BLaER1 treated with 17β-estradiol and CSF1 and Interleukin-3, amounts not matched to agents 10 nM and 100 nM (cell line): ENCODE data around the gene ZMIZ1.

ENCODE experiments used
- H3K27ac ChIP-seq, 11 experiments: shearing (Covaris generic); formaldehyde crosslinking; 2 replicates each; pipeline ENCODE4 v1.8.1; 2022
- H3K27me3 ChIP-seq, 11 experiments: shearing (Covaris generic); formaldehyde crosslinking; 2 replicates each; pipeline ENCODE4 v1.8.1; 2022
- H3K36me3 ChIP-seq, 11 experiments: shearing (Covaris generic); formaldehyde crosslinking; 2 replicates each; pipeline ENCODE4 v1.8.1; 2022
- H3K4me1 ChIP-seq, 10 experiments: shearing (Covaris generic); formaldehyde crosslinking; 2 replicates each; pipeline ENCODE4 v1.8.1; 2022
- H3K4me2 ChIP-seq, 11 experiments: shearing (Covaris generic); formaldehyde crosslinking; 2 replicates each; pipeline ENCODE4 v1.8.1; 2022
- H3K4me3 ChIP-seq, 10 experiments: shearing (Covaris generic); formaldehyde crosslinking; 2 replicates each; pipeline ENCODE4 v1.8.1; 2022
- H3K9ac ChIP-seq, 11 experiments: shearing (Covaris generic); formaldehyde crosslinking; 2 replicates each; pipeline ENCODE4 v1.8.1; 2022
- H3K9me3 ChIP-seq, 11 experiments: shearing (Covaris generic); formaldehyde crosslinking; replicated peaks in 1 of 11; 2 replicates each; pipeline ENCODE4 v1.8.1; 2022
- H4K20me1 ChIP-seq, 11 experiments: shearing (Covaris generic); formaldehyde crosslinking; 2 replicates each; pipeline ENCODE4 v1.8.1; 2022
- Cebpa-rat ChIP-seq, 11 experiments: shearing (Covaris generic); IDR thresholded peaks; 2 replicates each; pipeline ENCODE4 v1.8.1; 2022

Gene ZMIZ1

DNA sequence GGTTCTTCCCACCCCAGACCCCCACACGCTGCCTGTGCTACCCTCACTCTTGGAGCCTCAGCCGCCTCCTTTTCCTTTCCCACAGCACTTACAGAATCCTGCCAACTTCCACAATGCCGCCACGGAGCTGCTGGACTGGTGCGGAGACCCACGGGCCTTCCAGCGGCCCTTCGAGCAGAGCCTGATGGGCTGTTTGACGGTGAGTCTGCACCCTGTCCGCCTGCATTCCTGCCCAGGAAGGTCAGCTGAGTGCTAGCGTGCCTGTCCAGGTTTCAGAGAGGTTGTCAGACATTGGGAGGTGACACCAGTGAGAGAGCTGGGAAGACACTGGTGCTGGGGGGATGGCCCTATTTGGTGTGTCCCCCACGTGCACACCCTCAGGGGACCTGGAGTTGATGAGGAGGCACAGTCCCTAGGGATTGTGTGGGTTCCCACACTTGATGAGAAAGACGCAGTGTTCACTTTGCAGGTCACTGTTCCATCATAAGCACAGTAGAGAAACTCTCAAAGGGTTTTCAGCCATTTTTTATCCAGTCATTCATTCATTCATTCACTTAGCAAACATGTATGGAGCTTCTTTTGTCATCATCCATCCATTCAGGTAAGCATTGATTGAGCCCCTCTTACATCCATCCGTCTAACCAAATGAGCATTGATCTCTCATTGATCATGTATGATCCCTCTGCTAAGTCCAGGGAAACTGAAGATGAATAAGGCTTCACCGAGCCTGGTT, 139.7 kb downstream of the ZMIZ1 start:
- Histone ChIP-seq H3K4me3 (no peak overlapping the region), H3K36me3 (peaks cover 84 to 98% (median 95%) of the 10 kb centered on the region in 11 experiments), H4K20me1 (peaks cover 79 to 98% (median 92%) of the 10 kb centered on the region in 11 experiments)

GRCh38 chr10:79209340-79209739, 140.6 kb downstream of the ZMIZ1 start:
- Histone ChIP-seq H3K27ac (no peak overlapping the region; a peak in 1 of 22 replicates), H3K4me2 (peak overlapping the region in 1 of 11 experiments; percentile 69; a peak in 1 of 22 replicates), H3K27me3 (no peaks in the 10 kb centered on the region), H3K36me3 (peaks cover 89 to 98% (median 95%) of the 10 kb centered on the region in 11 experiments), H3K9ac (peak overlapping the region in 1 of 11 experiments; percentile 29; a peak in 1 of 22 replicates), H4K20me1 (peaks cover 74 to 98% (median 91%) of the 10 kb centered on the region in 11 experiments), H3K4me3 (no peak overlapping the region), H3K4me1 (peaks cover 0 to 53% (median 36%) of the 10 kb centered on the region in 10 experiments; a peak in 16 of 20 replicates), H3K9me3 (no peaks in the 10 kb centered on the region)
- TF ChIP-seq Cebpa-rat (IDR thresholded peaks at IDR 0.05) = no peak

More for the DNA sequence above, 139.7 kb downstream of the ZMIZ1 start:
- H3K4me2 ChIP-seq = peak overlapping the region in 7 of 11 experiments; percentile 53 to 75 (median 69); a peak in 14 of 22 replicates
- H3K9me3 ChIP-seq = no peaks in the 10 kb centered on the region
- H3K27ac ChIP-seq = no peak overlapping the region
- TF ChIP-seq Cebpa-rat (IDR thresholded peaks at IDR 0.05) = no peak
- no peaks in the 10 kb centered on the region for H3K27me3 ChIP-seq
- peak overlapping the region in 2 of 11 experiments; percentile 7 to 44; a peak in 2 of 22 replicates for H3K9ac ChIP-seq
- H3K4me1 ChIP-seq = peaks cover 0 to 62% (median 45%) of the 10 kb centered on the region in 10 experiments; a peak in 17 of 20 replicates

- Histone ChIP-seq H3K9me3 (no peaks in the 10 kb centered on the region), H3K27ac (no peak overlapping the region; a peak in 1 of 22 replicates), H3K4me2 (no peak overlapping the region), H3K4me1 (peaks cover 0 to 48% (median 33%) of the 10 kb centered on the region in 10 experiments; a peak in 16 of 20 replicates), H3K27me3 (no peaks in the 10 kb centered on the region), H3K36me3 (peaks cover 89 to 98% (median 96%) of the 10 kb centered on the region in 11 experiments), H3K9ac (peak overlapping the region in 1 of 11 experiments; percentile 29; a peak in 1 of 22 replicates), H3K4me3 (no peak overlapping the region), H4K20me1 (peaks cover 69 to 98% (median 90%) of the 10 kb centered on the region in 11 experiments; a peak in 21 of 22 replicates)
- TF ChIP-seq Cebpa-rat (IDR thresholded peaks at IDR 0.05) = no peak
Observed at GRCh38 chr10:79209831-79210230, 141.1 kb downstream of the ZMIZ1 start.

- H3K9ac ChIP-seq = peak overlapping the region in 1 of 11 experiments; percentile 5; a peak in 1 of 22 replicates
- H4K20me1 ChIP-seq = peaks cover 60 to 98% (median 84%) of the 10 kb centered on the region in 11 experiments; a peak in 21 of 22 replicates
- no peaks in the 10 kb centered on the region for H3K9me3 ChIP-seq
- no peaks in the 10 kb centered on the region for H3K27me3 ChIP-seq
- H3K4me1 ChIP-seq = peaks cover 0 to 40% (median 28%) of the 10 kb centered on the region in 10 experiments; a peak in 16 of 20 replicates
- no peak overlapping the region for H3K27ac ChIP-seq
- no peak overlapping the region for H3K4me2 ChIP-seq
- TF ChIP-seq Cebpa-rat (IDR thresholded peaks at IDR 0.05) = no peak
- peaks cover 89 to 98% (median 96%) of the 10 kb centered on the region in 11 experiments for H3K36me3 ChIP-seq
- H3K4me3 ChIP-seq = no peak overlapping the region
Observed at GRCh38 chr10:79210672-79211071, 141.9 kb downstream of the ZMIZ1 start.

- no peak overlapping the region for H3K4me3 ChIP-seq
- no peaks in the 10 kb centered on the region for H3K9me3 ChIP-seq
- H3K27ac ChIP-seq = no peak overlapping the region
- H4K20me1 ChIP-seq = peaks cover 55 to 98% (median 77%) of the 10 kb centered on the region in 11 experiments; a peak in 21 of 22 replicates
- no peak for TF ChIP-seq Cebpa-rat (IDR thresholded peaks at IDR 0.05)
- no peak overlapping the region for H3K4me2 ChIP-seq
- no peak overlapping the region; a peak in 1 of 22 replicates for H3K9ac ChIP-seq
- H3K4me1 ChIP-seq = peaks cover 0 to 30% (median 20%) of the 10 kb centered on the region in 10 experiments; a peak in 16 of 20 replicates
- H3K27me3 ChIP-seq = no peaks in the 10 kb centered on the region
- peaks cover 89 to 98% (median 96%) of the 10 kb centered on the region in 11 experiments for H3K36me3 ChIP-seq
Observed at GRCh38 chr10:79211616-79212015, 142.8 kb downstream of the ZMIZ1 start.

- no peak overlapping the region for H3K4me2 ChIP-seq
- H3K9me3 ChIP-seq = no peaks in the 10 kb centered on the region
- no peak for TF ChIP-seq Cebpa-rat (IDR thresholded peaks at IDR 0.05)
- H3K9ac ChIP-seq = no peak overlapping the region
- no peak overlapping the region for H3K4me3 ChIP-seq
- peaks cover 47 to 99% (median 65%) of the 10 kb centered on the region in 11 experiments; a peak in 20 of 22 replicates for H4K20me1 ChIP-seq
- peaks cover 0 to 15% (median 4%) of the 10 kb centered on the region in 10 experiments; a peak in 5 of 20 replicates for H3K4me1 ChIP-seq
- no peaks in the 10 kb centered on the region for H3K27me3 ChIP-seq
- no peak overlapping the region; a peak in 1 of 22 replicates for H3K27ac ChIP-seq
- peaks cover 95 to 100% (median 99%) of the 10 kb centered on the region in 11 experiments for H3K36me3 ChIP-seq
Observed at GRCh38 chr10:79215531-79215930, 146.8 kb downstream of the ZMIZ1 start.

DNA sequence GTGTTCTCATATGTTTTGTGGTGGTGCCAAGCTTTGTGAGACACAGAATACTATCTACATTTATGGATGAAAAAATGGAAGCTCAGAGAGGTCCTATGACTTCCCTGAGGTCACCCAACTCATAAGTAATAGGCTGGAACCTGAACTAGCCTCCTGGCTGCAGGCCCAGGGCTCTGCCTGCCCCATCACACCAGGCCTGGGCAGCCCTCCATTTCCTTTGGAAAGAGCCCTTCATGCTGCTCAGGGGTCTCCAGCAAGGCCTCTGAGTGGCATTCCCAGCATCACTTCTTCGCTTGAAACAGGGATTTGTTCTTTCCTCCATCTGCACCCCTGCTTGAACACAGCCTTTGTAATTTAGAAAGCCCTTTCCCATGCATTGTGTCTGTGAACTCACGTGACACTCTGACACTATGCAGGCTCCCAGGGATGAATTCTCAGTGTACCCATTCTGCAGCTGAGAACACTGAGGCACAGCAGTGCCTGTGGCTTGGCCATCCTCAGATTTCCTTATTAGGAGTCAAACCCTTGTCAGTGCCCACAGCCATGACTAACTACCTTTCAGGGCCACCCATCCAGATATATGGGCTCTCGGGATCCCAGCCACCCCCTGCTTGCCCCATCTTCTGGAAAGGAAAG, 150.7 kb downstream of the ZMIZ1 start:
- H3K36me3 ChIP-seq = peaks cover 95 to 100% (median 100%) of the 10 kb centered on the region in 11 experiments
- H3K9me3 ChIP-seq = no peaks in the 10 kb centered on the region
- no peak overlapping the region for H3K9ac ChIP-seq
- no peak overlapping the region for H3K4me2 ChIP-seq
- H3K4me3 ChIP-seq = no peak overlapping the region
- H3K27ac ChIP-seq = 0 out of 22 replicates have a peak overlapping the region, but pooled peaks of 2 of the 11 experiments have one; percentile 14 to 15
- peaks cover 54 to 99% (median 74%) of the 10 kb centered on the region in 11 experiments; a peak in 19 of 22 replicates for H4K20me1 ChIP-seq
- H3K4me1 ChIP-seq = peaks cover 0 to 29% (median 15%) of the 10 kb centered on the region in 10 experiments; a peak in 15 of 20 replicates
- H3K27me3 ChIP-seq = no peaks in the 10 kb centered on the region
- TF ChIP-seq Cebpa-rat (IDR thresholded peaks at IDR 0.05) = no peak

- no peak overlapping the region for H3K27ac ChIP-seq
- no peaks in the 10 kb centered on the region for H3K9me3 ChIP-seq
- H4K20me1 ChIP-seq = peaks cover 54 to 99% (median 73%) of the 10 kb centered on the region in 11 experiments; a peak in 19 of 22 replicates
- H3K27me3 ChIP-seq = no peaks in the 10 kb centered on the region
- peaks cover 0 to 38% (median 15%) of the 10 kb centered on the region in 10 experiments; a peak in 15 of 20 replicates for H3K4me1 ChIP-seq
- peaks cover 94 to 100% (median 100%) of the 10 kb centered on the region in 11 experiments for H3K36me3 ChIP-seq
- no peak for TF ChIP-seq Cebpa-rat (IDR thresholded peaks at IDR 0.05)
- no peak overlapping the region for H3K4me2 ChIP-seq
- no peak overlapping the region for H3K4me3 ChIP-seq
- no peak overlapping the region for H3K9ac ChIP-seq
Observed at GRCh38 chr10:79220307-79220706, 151.5 kb downstream of the ZMIZ1 start.
